NCI-H526 treated with DMSO at 0.1 percent for 48 hours (cell line): ENCODE results near the gene TGFB1.
"Not testable (repeated sequence)": the region's sequence is repeated elsewhere in the genome, so short reads cannot be mapped to it uniquely, and the experiment has no call there.

Experiments used
- DNase-seq: peaks from one replicate; lab custom pipeline; 2025; lab: John Stamatoyannopoulos, UW

Gene TGFB1

DNA sequence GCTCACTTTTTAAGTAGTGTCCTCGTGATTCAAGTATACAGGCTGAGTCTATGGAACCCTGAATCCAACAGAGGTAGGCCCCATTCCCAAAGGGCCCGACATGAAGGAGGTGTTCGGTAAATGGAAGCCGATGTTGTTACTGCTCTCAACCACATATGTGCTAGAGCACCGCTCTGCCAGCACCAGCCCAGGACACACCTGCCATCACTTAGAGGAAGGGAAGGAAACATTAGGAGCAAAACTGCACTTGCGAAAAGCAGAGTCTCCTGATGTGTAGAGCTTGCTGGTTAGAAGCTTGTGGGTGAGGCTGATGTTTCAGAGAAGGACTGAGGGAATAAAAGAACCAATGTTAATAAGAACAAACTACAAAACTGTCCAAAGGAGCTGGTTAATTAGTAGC, 53.2 kb downstream of the TGFB1 start:
- no peak for DNase-seq

DNA sequence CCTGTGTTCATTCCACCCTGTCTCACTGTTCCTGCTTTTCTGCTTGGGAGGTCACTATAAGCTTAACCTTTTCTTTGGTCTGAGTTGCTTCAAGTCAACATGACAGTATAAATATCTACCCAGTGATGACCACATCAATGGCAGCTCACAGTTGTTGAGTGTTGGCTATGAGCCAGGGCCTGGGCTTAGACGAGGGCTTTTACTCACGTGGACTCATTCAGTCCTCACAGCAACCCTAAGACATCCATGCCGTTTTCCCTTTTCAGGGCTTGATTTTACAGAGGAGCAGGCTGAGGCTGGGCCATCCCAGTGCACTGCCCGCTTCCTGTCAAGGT, 54.0 kb downstream of the TGFB1 start:
- no peak for DNase-seq

DNA sequence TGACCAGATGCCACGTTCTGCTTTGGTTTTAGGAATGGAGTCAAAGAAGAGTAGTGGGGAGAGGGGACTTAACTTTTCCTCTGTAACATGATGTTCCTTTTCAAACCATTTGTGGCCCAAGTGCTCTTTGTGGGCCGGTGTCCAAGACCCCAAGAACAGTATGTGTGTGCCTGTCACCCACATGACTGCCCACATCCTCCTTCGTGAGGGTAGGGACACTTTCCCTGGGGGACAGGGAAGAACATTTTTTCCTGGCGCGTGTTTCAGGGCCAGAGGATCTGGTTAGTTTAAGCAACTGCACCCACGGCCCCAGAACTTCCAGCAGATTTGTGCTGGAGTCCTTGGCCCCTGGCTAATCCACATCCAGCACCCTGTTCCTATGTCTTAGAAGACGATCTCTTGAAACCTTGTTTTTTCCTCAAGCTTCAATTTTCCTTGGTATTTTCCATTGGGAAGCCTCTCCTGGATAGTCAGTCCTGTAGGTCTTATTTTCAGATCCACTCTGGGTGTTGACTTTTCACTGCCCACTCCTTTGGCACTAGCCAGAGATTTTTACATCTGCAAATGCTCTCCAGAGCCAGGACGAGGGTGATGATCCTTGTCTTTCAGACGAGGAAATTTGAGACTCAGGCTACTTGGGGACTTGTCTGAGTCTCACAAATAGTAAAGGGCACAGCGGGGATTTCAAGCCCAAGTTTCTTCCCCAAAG, 54.5 kb downstream of the TGFB1 start:
- DNase-seq, result no peak

DNA sequence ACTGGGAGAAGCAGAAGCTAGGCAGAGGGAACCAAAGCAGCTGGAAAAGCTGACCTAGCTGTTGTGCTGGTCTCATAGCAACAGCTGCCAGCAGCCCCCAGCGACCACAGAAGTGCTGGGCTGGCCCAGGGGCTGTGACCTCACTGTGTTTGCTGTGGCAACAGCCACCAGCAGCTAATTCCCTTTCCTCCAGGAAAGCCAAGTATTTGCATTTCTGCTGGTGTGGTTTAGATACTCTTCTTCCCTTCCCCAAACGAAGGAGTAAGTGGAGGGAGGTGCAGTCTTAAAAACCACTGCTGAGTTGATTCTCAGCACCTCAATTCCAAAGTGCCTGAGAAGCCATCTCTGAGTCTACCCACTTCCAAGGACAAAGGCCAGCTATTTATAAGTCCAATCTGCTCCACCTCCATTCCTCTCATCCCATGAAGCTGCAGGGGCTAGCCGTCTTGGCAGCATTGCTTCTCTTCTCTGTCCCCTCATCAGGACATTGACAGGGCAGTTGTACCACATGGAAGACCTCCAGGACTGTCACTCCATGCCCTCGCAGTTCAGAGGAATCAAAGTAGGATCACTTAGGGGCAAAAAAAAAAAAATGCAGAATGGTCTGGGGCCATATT, 55.3 kb downstream of the TGFB1 start:
- no peak for DNase-seq

DNA sequence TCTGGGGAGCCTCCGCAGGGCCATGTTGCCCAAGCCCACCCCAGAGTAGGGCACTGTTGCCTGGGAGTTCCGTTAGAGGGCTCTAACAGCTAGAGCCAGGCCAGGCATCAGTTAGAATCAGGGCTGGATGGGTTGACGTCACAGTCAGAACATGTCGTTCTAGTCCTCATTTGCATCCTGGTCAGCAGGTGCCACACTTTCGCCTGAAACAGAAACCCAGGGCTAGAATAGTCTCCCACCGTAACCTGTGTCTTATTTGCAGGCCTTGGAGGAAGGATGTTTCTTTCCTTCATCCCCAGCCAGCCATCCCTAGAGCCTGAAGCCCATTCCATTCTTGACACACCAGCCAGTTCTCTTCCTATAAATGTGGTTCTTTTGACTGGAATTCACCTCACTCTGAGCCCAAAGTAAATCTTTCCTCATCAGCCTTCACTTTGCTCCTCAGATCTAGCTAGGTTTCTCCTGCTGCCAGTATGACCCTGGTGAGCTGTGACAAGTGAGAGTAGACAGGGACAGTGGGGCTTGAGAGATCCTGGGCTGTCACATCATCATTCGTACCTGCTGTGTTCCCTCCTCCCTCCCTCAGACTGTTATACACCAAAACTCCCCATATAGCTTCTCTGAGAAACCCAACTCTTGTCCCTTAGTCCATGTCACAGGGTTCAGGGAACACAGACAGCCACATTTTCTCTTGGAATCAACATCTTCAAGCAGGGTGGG, 55.9 kb downstream of the TGFB1 start:
- DNase-seq, result peak; percentile 42

DNA sequence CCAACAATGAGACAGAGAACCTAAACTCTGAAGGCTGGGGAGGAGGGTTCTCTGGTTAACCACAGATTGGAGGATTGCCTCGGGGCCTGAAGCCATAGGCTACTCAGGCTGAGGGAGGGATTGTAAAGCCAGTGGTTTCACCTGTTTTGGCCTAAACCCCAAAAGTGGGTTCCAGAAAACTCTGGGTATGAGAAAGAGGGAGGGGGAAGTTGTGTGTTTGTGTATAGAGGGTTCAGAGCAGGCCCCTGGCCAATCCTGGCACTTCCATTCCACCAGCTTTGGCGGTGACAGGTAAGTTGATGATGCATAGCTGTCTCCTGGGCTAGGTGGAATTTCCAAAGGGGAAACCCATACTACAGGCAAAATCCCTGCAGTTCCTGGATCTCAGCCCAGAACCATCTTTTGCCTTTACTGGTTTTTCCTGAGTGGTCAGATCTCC, 57.3 kb downstream of the TGFB1 start:
- DNase-seq, result no peak

DNA sequence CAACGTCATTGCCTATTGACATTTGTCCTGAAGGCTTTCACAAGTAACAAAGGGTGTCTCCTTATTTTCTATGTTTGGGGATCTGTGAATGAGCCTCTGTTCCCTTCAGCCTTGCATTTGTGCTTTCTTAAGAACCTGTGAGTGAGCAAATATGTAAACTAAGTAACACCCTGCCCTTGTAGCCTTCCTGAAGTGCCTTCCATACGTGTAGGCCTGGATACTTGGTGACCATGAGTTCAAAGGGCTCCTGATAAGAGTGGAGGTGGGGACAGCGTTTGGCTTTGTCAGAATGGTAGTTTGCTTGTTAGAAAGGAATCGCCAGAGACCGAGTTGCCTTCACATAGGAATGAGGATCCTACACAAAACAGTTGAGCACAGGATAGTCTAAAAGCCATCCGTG, 58.2 kb downstream of the TGFB1 start:
- no peak for DNase-seq

DNA sequence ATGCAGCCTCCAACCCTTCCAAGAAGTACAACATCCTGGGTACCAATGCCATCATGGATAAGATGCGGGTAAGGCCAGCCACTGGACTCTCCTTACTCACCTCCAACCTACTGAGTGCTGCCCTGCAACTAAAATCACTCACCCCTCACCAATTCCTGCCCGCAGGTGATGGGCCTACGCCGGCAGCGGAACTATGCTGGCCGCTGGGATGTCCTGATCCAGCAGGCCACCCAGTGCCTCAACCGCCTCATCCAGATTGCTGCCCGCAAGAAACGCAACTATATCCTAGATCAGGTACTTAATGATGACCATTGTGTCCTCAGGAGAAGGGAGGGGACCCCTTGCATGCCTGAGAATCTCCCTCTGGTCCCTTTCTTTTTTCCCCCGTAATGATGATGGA, 59.3 kb downstream of the TGFB1 start:
- no peak for DNase-seq

DNA sequence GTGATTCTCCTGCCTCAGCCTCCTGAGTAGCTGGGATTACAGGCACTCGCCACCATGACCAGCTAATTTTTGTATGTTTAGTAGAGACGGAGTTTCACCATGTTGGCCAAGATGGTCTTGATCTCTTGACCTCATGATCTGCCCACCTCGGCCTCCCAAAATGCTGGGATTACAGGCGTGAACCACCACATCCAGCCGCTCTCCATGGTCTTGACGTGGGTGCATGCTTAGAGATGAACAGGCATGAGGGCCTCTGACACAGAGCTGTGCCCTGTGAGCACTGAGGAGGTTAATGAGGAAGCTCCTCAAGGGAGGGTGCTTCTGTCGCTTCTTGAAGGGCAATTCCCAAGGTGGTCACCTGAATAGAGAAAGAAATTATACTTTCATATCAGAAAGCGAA, 63.9 kb downstream of the TGFB1 start:
- not testable (repeated sequence) for DNase-seq

DNA sequence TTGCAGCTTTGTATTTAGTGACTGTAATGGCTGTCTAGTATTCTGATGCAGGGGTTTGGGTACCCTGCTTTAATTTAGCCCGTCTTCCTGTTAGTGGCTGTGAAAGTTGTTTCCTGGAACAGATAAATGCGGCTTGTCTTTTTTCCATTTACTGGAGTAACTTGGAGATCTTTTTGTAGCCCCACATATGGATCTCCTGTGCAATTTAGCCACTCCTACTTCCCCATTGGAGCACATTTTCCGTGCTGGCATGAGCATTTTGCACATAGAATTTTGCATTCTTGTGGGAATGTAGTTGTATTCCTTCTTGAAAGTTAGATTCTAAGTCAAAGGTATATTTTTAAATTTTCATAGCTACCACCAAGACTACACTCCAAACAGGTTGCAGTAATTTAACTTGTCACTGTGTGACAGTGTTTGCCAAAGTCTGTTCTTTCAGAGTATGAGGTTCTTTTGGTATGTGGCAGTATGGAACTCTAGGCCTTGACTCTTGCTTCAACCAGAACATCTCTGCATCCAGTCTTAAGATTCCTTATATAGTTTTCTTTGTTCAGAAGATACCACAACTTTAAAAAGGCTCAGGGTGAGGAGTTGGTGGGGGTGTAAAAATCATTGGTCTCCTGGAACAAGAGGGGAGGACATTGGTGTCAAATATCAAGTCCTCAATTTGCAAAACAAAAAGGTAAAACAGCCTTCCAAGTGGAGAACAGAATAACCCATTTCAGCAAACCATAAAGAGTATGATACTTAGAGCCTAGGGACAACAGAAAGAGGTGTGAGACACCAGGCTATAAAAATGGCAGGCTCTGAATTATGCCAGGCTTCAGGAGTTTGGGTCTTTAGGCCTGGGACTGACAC, 64.8 kb downstream of the TGFB1 start:
- DNase-seq, result peak; percentile 15
